Upper lobe of right lung (tissue), 1 donor: ENCODE data around the gene COPS3. TPM values are rescaled to one million over a fixed set of nuclear protein-coding genes. Genes with fewer than 3 reads are reported as not detected.

ENCODE experiments used
- total RNA-seq: library from RNA; stranded (reverse); fragmentation: NEBNext Ultra II Directional; extraction: Animal tissue kit (Norgen Biotek cat#: 25700); gene quantifications from one replicate; pipeline ENCODE4 v1.2.1, GENCODE V29; 2021
- donor health status: DM: no; HTN: yes; CAD: no; lungs with severe emphysema.

COPS3 gene
- total RNA-seq, 1 donor from 2014 or later, result 47.1 TPM

Other genes with a start within 250 kb of the COPS3 start
- gene MPRIP, start 238.8 kb downstream of the COPS3 start, total RNA-seq, result 333 TPM
- gene PLD6, start 74.9 kb downstream of the COPS3 start, total RNA-seq, result 4.9 TPM
- gene FLCN, start 44.1 kb downstream of the COPS3 start, total RNA-seq, result 106 TPM
- gene NT5M, start 22.1 kb upstream of the COPS3 start, total RNA-seq, result 1.9 TPM
- gene MED9, start 195.8 kb upstream of the COPS3 start, total RNA-seq, result 13.8 TPM
- gene RASD1, start 215.1 kb upstream of the COPS3 start, total RNA-seq, result 39.2 TPM